HG03280 (cell line): Measurements from ENCODE around the gene HNRNPK.

Source experiments
- ATAC-seq: cut with Tn5 transposase; IDR thresholded peaks from one replicate; pipeline ENCODE4 v1.9.1; 2021; ENCODE audit warnings: mild to moderate bottlenecking, moderate library complexity; ENCODE audit not compliant: unreplicated experiment

HNRNPK gene

GRCh38 chr9:83935276-83935935 lies 44.6 kb downstream of the HNRNPK start:
- ATAC-seq = no peak

GRCh38 chr9:83934569-83935275 lies 45.3 kb downstream of the HNRNPK start:
- no peak for ATAC-seq

- no peak for ATAC-seq
These were observed 46.2 kb downstream of the HNRNPK start for GRCh38 chr9:83933790-83934189.

- no peak for ATAC-seq
These were observed 47.2 kb downstream of the HNRNPK start for GRCh38 chr9:83932851-83933250.

GRCh38 chr9:83932011-83932410 lies 48.0 kb downstream of the HNRNPK start:
- no peak for ATAC-seq

- no peak for ATAC-seq
These were observed 49.1 kb downstream of the HNRNPK start for GRCh38 chr9:83930881-83931280.

- ATAC-seq = no peak
These were observed 52.4 kb downstream of the HNRNPK start for GRCh38 chr9:83927591-83927990.

- peak; percentile 90 for ATAC-seq
These were observed 58.9 kb downstream of the HNRNPK start, which contains the start of gene KIF27 for GRCh38 chr9:83920927-83921707. KIF27 (minus strand) TSS chr9:83921432; CDS start chr9:83915591, 5,841 bp downstream.

GRCh38 chr9:83920469-83920926 lies 59.5 kb downstream of the HNRNPK start:
- peak; percentile 9 for ATAC-seq

GRCh38 chr9:83919111-83919510 lies 60.9 kb downstream of the HNRNPK start:
- ATAC-seq = no peak
